WTC11 (cell line): ENCODE data around the gene TANC1. TPM values are rescaled to one million over a fixed set of nuclear protein-coding genes. Genes with fewer than 3 reads are reported as not detected.

Experiments used
- ATAC-seq: fragments of 200-7000 bp; cut with Tn5 transposase; 2 replicates; pipeline ENCODE4 v1.10.0; 2021; ENCODE audit warnings: mild to moderate bottlenecking, moderate library complexity
- CTCF ChIA-PET: fragments of 300-600 bp; sonication (Branson Sonifier 250); formaldehyde crosslinking; loops from one replicate; lab custom pipeline; 2021; ENCODE audit warnings: antibody characterized with exemption; lab: Charles Lee
- POLR2A ChIA-PET: fragments of 350-600 bp; sonication (Branson Sonifier 250); formaldehyde crosslinking; loops from one replicate; lab custom pipeline; 2021; ENCODE audit warnings: antibody characterized with exemption; lab: Charles Lee
- DNase-seq: peaks from one replicate; pipeline ENCODE4 v3.0.0; 2021; ENCODE audit warnings: low spot score
- H3K27ac Mint-ChIP-seq: 2 replicates; pipeline ENCODE4 v1.8.0; 2021; ENCODE audit warnings: mixed read lengths
- H3K27me3 Mint-ChIP-seq: 2 replicates; pipeline ENCODE4 v1.8.0; 2021; ENCODE audit warnings: low read depth, mild to moderate bottlenecking, moderate library complexity, mixed read lengths
- H3K36me3 Mint-ChIP-seq: 2 replicates; pipeline ENCODE4 v1.8.0; 2021; ENCODE audit warnings: mixed read lengths
- H3K4me1 Mint-ChIP-seq: 2 replicates; pipeline ENCODE4 v1.8.0; 2022; ENCODE audit warnings: mixed read lengths
- H3K4me3 Mint-ChIP-seq: 2 replicates; pipeline ENCODE4 v1.8.0; 2021; ENCODE audit warnings: mild to moderate bottlenecking, moderate library complexity, mixed read lengths
- H3K9me3 Mint-ChIP-seq: 2 replicates; pipeline ENCODE4 v1.8.0; 2021; ENCODE audit warnings: mixed read lengths
- ATF1 ChIP-seq: sonication (generic); formaldehyde crosslinking; IDR thresholded peaks from 2 replicates; pipeline ENCODE4 v1.8.1; 2023; ENCODE audit warnings: mild to moderate bottlenecking, moderate library complexity, missing genetic modification reagents
- ATF2 ChIP-seq: sonication (generic); formaldehyde crosslinking; IDR thresholded peaks from 2 replicates; pipeline ENCODE4 v1.8.1; 2022; ENCODE audit warnings: low read depth, missing genetic modification reagents, borderline replicate concordance
- E2F4 ChIP-seq: sonication (generic); formaldehyde crosslinking; IDR thresholded peaks from 2 replicates; pipeline ENCODE4 v1.8.1; 2022; ENCODE audit warnings: low read depth, mild to moderate bottlenecking, moderate library complexity, missing genetic modification reagents, borderline replicate concordance
- ETV6 ChIP-seq: sonication (generic); formaldehyde crosslinking; IDR thresholded peaks from 2 replicates; pipeline ENCODE4 v1.8.1; 2022; ENCODE audit warnings: mild to moderate bottlenecking, missing genetic modification reagents
- FOXP4 ChIP-seq: sonication (generic); formaldehyde crosslinking; IDR thresholded peaks from 2 replicates; pipeline ENCODE4 v1.8.0; 2022; ENCODE audit warnings: mild to moderate bottlenecking, missing genetic modification reagents
- GABPB1 ChIP-seq: sonication (generic); formaldehyde crosslinking; IDR thresholded peaks from 2 replicates; pipeline ENCODE4 v1.8.1; 2023; ENCODE audit warnings: mild to moderate bottlenecking, missing genetic modification reagents
- HMGA2 ChIP-seq: fragments of 250-450 bp; sonication (Bioruptor Pico); IDR thresholded peaks from 2 replicates; pipeline ENCODE4 v1.4.0; 2021; ENCODE audit warnings: mild to moderate bottlenecking, moderate library complexity
- IRF1 ChIP-seq: sonication (generic); formaldehyde crosslinking; IDR thresholded peaks from 2 replicates; pipeline ENCODE4 v1.8.0; 2023; ENCODE audit warnings: missing genetic modification reagents
- NFE2L1 ChIP-seq: sonication (generic); formaldehyde crosslinking; IDR thresholded peaks from 2 replicates; pipeline ENCODE4 v1.8.1; 2023; ENCODE audit warnings: missing genetic modification reagents
- NFYB ChIP-seq: sonication (generic); formaldehyde crosslinking; conservative IDR thresholded peaks from 2 replicates; pipeline ENCODE4 v1.8.0; 2022; ENCODE audit warnings: low read depth, missing genetic modification reagents
- USF1 ChIP-seq: sonication (generic); formaldehyde crosslinking; IDR thresholded peaks from 2 replicates; pipeline ENCODE4 v1.8.0; 2022; ENCODE audit warnings: mild to moderate bottlenecking, missing genetic modification reagents
- ZNF138 ChIP-seq: sonication (generic); formaldehyde crosslinking; conservative IDR thresholded peaks from 2 replicates; pipeline ENCODE4 v1.8.1; 2022; ENCODE audit warnings: mild to moderate bottlenecking, moderate library complexity, missing genetic modification reagents
- ZNF396 ChIP-seq: fragments of 250-450 bp; sonication (Bioruptor Pico); IDR thresholded peaks from 2 replicates; pipeline ENCODE4 v1.8.0; 2021; ENCODE audit warnings: mild to moderate bottlenecking, moderate library complexity, borderline replicate concordance
- ZNF416 ChIP-seq: fragments of 250-450 bp; sonication (Bioruptor Pico); IDR thresholded peaks from 2 replicates; pipeline ENCODE4 v1.9.0; 2021; ENCODE audit warnings: mild to moderate bottlenecking, inconsistent platforms
- ZNF512 ChIP-seq: sonication (generic); formaldehyde crosslinking; IDR thresholded peaks from 2 replicates; pipeline ENCODE4 v1.8.1; 2022; ENCODE audit warnings: missing genetic modification reagents, borderline replicate concordance
- total RNA-seq: library from RNA; stranded (reverse); gene quantifications from 3 replicates; pipeline ENCODE4 v1.2.3, GENCODE V29; 2021

TANC1 gene
- total RNA-seq, 1 experiment from 2014 or later = 11.6 TPM

- POLR2A ChIA-PET = interaction anchor here (0.6 kb wide), 1 partner anchor 325 kb away, joined by 3 read pairs; no protein-coding TSS in a partner anchor
- H3K9me3 Mint-ChIP-seq = no peaks in the 10 kb centered on the region
- no peaks in the 10 kb centered on the region for H3K36me3 Mint-ChIP-seq
- H3K4me3 Mint-ChIP-seq = no peak overlapping the region
- H3K4me1 Mint-ChIP-seq = 0 out of 2 replicates have a peak, but pooled peaks cover 3% of the 10 kb centered on the region
- no peak overlapping the region for H3K27ac Mint-ChIP-seq
- CTCF ChIA-PET = interaction anchor here (1.1 kb wide), 1 partner anchor 30 kb away, joined by 3 read pairs; no protein-coding TSS in a partner anchor
- DNase-seq = no peak
- ATAC-seq = no peak
- TF ChIP-seq HMGA2 = no peak
- no peaks in the 10 kb centered on the region for H3K27me3 Mint-ChIP-seq
These were observed 180.5 kb downstream of the TANC1 start for GRCh38 chr2:159148901-159149300.

GRCh38 chr2:159149747-159150146 lies 181.3 kb downstream of the TANC1 start:
- Mint-ChIP-seq H3K4me1 (0 out of 2 replicates have a peak, but pooled peaks cover 3% of the 10 kb centered on the region), H3K27me3 (no peaks in the 10 kb centered on the region), H3K36me3 (no peaks in the 10 kb centered on the region), H3K4me3 (no peak overlapping the region), H3K9me3 (no peaks in the 10 kb centered on the region), H3K27ac (no peak overlapping the region)
- DNase-seq (no peak), ATAC-seq (no peak)
- no peak for TF ChIP-seq FOXP4
- TF ChIP-seq GABPB1 = no peak
- no peak for TF ChIP-seq ETV6 (CRISPR knock-in tag)
- no peak for TF ChIP-seq E2F4 (CRISPR knock-in tag)
- no peak for TF ChIP-seq IRF1 (CRISPR knock-in tag)
- no peak for TF ChIP-seq ZNF138 (CRISPR knock-in tag)
- no peak for TF ChIP-seq USF1 (CRISPR knock-in tag)
- no peak for TF ChIP-seq HMGA2
- TF ChIP-seq ZNF396 (CRISPR knock-in tag) = no peak
- TF ChIP-seq ZNF416 (CRISPR knock-in tag) = no peak
- ChIA-PET POLR2A (no interaction called here), CTCF (interaction anchor here (1.1 kb wide), 1 partner anchor 36 kb away, joined by 3 read pairs; no protein-coding TSS in a partner anchor)

GRCh38 chr2:159150280-159150746 lies 181.9 kb downstream of the TANC1 start:
- H3K27ac Mint-ChIP-seq = no peak overlapping the region
- no peaks in the 10 kb centered on the region for H3K36me3 Mint-ChIP-seq
- no peaks in the 10 kb centered on the region for H3K9me3 Mint-ChIP-seq
- no peak overlapping the region for H3K4me3 Mint-ChIP-seq
- TF ChIP-seq IRF1 (CRISPR knock-in tag) = no peak
- no peak for TF ChIP-seq ATF1 (CRISPR knock-in tag)
- no peak for TF ChIP-seq NFYB (CRISPR knock-in tag)
- TF ChIP-seq ATF2 (CRISPR knock-in tag) = no peak
- TF ChIP-seq ZNF512 (CRISPR knock-in tag) = no peak
- TF ChIP-seq ZNF138 (CRISPR knock-in tag) = no peak
- no peak for TF ChIP-seq NFE2L1 (CRISPR knock-in tag)
- ChIA-PET CTCF (interaction anchor here (0.6 to 1.2 kb wide), 3 partner anchors 9 to 35 kb away, joined by 3 read pairs; no protein-coding TSS in a partner anchor), POLR2A (interaction anchor here (0.6 kb wide), 1 partner anchor 26 kb away, joined by 4 read pairs; no protein-coding TSS in a partner anchor)
- ATAC-seq (no peak), DNase-seq (no peak)
- H3K27me3 Mint-ChIP-seq = no peaks in the 10 kb centered on the region
- peaks cover 8% of the 10 kb centered on the region for H3K4me1 Mint-ChIP-seq
